Gastrocnemius medialis (tissue), 4 donors: Measurements from ENCODE around the gene GAS7. TPM values are rescaled to one million over a fixed set of nuclear protein-coding genes. Genes with fewer than 3 reads are reported as not detected.

Experiments used
- ATAC-seq, 2 donors: fragments of 150-250 bp; one replicate each; pipeline ENCODE4 v1.9.1; 2016
- DNase-seq, 2 donors: peaks; one replicate each; pipeline ENCODE4 v3.0.0-alpha.2; 2019
- H3K27ac ChIP-seq, 4 donors: fragments of 200-600 bp; sonication (generic); 1 replicate in 1 of 4; 2 replicates in 3 of 4; pipeline ENCODE4 v1.5.1; 2016 to 2018; ENCODE audit warnings: mild to moderate bottlenecking in 2 of 4, moderate library complexity in 1 of 4
- H3K27me3 ChIP-seq, 3 donors: fragments of 200-600 bp; sonication (generic) in 2 of 3; 1 replicate in 1 of 3; 2 replicates in 2 of 3; pipeline versions ENCODE4 v1.5.1 to v1.6.0; 2016 to 2019; ENCODE audit warnings: mild to moderate bottlenecking in 1 of 3, moderate library complexity in 1 of 3
- H3K36me3 ChIP-seq, 2 donors: fragments of 200-600 bp; sonication (generic) in 1 of 2; one replicate each; pipeline ENCODE4 v1.5.1; 2017 to 2018
- H3K4me1 ChIP-seq, 2 donors: fragments of 200-600 bp; sonication (generic) in 1 of 2; one replicate each; pipeline ENCODE4 v1.5.1; 2016 to 2017; ENCODE audit warnings: mild to moderate bottlenecking in 2 of 2
- H3K4me3 ChIP-seq, 4 donors: fragments of 200-600 bp; sonication (generic) in 3 of 4; 1 replicate in 1 of 4; 2 replicates in 3 of 4; pipeline ENCODE4 v1.5.1; 2016 to 2019; ENCODE audit warnings: mild to moderate bottlenecking in 2 of 4
- H3K9me3 ChIP-seq, 3 donors: fragments of 200-600 bp; sonication (generic) in 2 of 3; 1 replicate in 1 of 3; 2 replicates in 2 of 3; pipeline ENCODE4 v1.5.1; 2016 to 2019
- POLR2A ChIP-seq, 2 donors: fragments of 450-650 bp; IDR thresholded peaks; one replicate each; pipeline ENCODE4 v1.6.1; 2017; ENCODE audit warnings: antibody characterized with exemption in 2 of 2, mild to moderate bottlenecking in 2 of 2, moderate library complexity in 2 of 2
- in situ Hi-C, 4 donors: fragments of 200-750 bp; cut with MboI; loops; one replicate each; pipeline versions ENCODE4 v1.15.0 to v1.8.0; 2017; ENCODE audit warnings: low sequenced_read_pairs in 4 of 4
- intact Hi-C: fragments of 100-400 bp; cut with DNase I; formaldehyde crosslinking; loops from one replicate; pipeline ENCODE4 v1.15.1; 2023; ENCODE audit warnings: low total_unique reads
- total RNA-seq, 4 donors: library from RNA; depleted of rRNA; stranded (reverse); fragments of >200 nt; gene quantifications; one replicate each; pipeline versions ENCODE4 v1.1.0 to v1.2.3, GENCODE V29; 2016
- TF ChIP-seq, protein P1 (sequence below), 5 experiments: fragments of 450-650 bp in 3 of 5; fragments of 200-600 bp in 2 of 5; sonication (generic) in 2 of 5; IDR thresholded peaks in 4 of 5; conservative IDR thresholded peaks in 1 of 5; 1 replicate in 4 of 5; 2 replicates in 1 of 5; pipeline ENCODE4 v1.5.1; 2016 to 2019; ENCODE audit warnings: antibody characterized with exemption in 5 of 5, mild to moderate bottlenecking in 3 of 5, moderate library complexity in 3 of 5

The GAS7 gene
- total RNA-seq, 4 donors from 2014 or later, result 5.8 to 7.1 (median 6.1) TPM

- Histone ChIP-seq H3K9me3 (no peaks in the 10 kb centered on the region), H3K4me1 (no peaks in the 10 kb centered on the region), H3K36me3 (no peaks in the 10 kb centered on the region), H3K27me3 (no peaks in the 10 kb centered on the region), H3K4me3 (no peak overlapping the region), H3K27ac (no peak overlapping the region)
- ATAC-seq (no peak), DNase-seq (no peak)
- intact Hi-C loops (no loop called here), in situ Hi-C loops (no loop called here)
- TF ChIP-seq, protein P1, sequence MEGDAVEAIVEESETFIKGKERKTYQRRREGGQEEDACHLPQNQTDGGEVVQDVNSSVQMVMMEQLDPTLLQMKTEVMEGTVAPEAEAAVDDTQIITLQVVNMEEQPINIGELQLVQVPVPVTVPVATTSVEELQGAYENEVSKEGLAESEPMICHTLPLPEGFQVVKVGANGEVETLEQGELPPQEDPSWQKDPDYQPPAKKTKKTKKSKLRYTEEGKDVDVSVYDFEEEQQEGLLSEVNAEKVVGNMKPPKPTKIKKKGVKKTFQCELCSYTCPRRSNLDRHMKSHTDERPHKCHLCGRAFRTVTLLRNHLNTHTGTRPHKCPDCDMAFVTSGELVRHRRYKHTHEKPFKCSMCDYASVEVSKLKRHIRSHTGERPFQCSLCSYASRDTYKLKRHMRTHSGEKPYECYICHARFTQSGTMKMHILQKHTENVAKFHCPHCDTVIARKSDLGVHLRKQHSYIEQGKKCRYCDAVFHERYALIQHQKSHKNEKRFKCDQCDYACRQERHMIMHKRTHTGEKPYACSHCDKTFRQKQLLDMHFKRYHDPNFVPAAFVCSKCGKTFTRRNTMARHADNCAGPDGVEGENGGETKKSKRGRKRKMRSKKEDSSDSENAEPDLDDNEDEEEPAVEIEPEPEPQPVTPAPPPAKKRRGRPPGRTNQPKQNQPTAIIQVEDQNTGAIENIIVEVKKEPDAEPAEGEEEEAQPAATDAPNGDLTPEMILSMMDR (IDR thresholded peaks at IDR 0.05 in 4 of 5, conservative IDR thresholded peaks at IDR 0.05 in 1 of 5), result no peak
- no peak for TF ChIP-seq POLR2A (IDR thresholded peaks at IDR 0.05)
Measured at GRCh38 chr17:10216213-10216938, 18.0 kb upstream of the GAS7 start.

- in situ Hi-C loops, result no loop called here
- no peaks in the 10 kb centered on the region for H3K4me1 ChIP-seq
- H3K9me3 ChIP-seq, result no peaks in the 10 kb centered on the region
- H3K27me3 ChIP-seq, result no peaks in the 10 kb centered on the region
- DNase-seq (no peak), ATAC-seq (no peak)
- H3K36me3 ChIP-seq, result no peaks in the 10 kb centered on the region
- H3K27ac ChIP-seq, result no peak overlapping the region
- intact Hi-C loops, result no loop called here
- TF ChIP-seq POLR2A (IDR thresholded peaks at IDR 0.05), result no peak
- TF ChIP-seq, protein P1 (IDR thresholded peaks at IDR 0.05 in 4 of 5, conservative IDR thresholded peaks at IDR 0.05 in 1 of 5), result no peak
- H3K4me3 ChIP-seq, result no peak overlapping the region
Measured at GRCh38 chr17:10215286-10215685, 16.9 kb upstream of the GAS7 start.

DNA sequence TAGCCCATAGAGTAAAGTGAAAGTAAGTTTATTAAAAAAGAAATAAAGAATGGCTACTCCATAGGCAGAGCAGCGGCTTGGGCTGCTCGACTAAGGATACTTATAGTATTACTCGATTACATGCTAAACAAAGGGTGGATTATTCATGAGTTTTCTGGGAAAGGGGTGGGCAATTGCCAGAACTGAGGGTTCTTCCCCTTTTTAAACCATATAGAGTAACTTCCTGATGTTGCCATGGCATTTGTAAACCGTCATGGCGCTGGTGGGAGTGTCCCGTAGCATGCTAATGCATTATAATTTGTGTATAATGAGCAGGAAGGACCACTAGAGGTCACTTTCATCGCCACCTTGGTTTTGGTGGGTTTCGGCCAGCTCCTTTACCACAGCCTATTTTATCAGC lies 13.3 kb upstream of the GAS7 start:
- Histone ChIP-seq H3K36me3 (no peaks in the 10 kb centered on the region), H3K9me3 (no peaks in the 10 kb centered on the region), H3K27me3 (no peaks in the 10 kb centered on the region), H3K27ac (no peak overlapping the region), H3K4me3 (no peak overlapping the region), H3K4me1 (no peaks in the 10 kb centered on the region)
- intact Hi-C loops, result no loop called here
- TF ChIP-seq POLR2A (IDR thresholded peaks at IDR 0.05), result no peak
- TF ChIP-seq, protein P1 (IDR thresholded peaks at IDR 0.05 in 4 of 5, conservative IDR thresholded peaks at IDR 0.05 in 1 of 5), result no peak
- in situ Hi-C loops, result no loop called here
- ATAC-seq (no peak), DNase-seq (no peak)

GRCh38 chr17:10210151-10210574 lies 11.8 kb upstream of the GAS7 start:
- DNase-seq, result no peak
- Histone ChIP-seq H3K36me3 (no peaks in the 10 kb centered on the region), H3K9me3 (peaks cover 0 to 7% (median 0%) of the 10 kb centered on the region in 3 donors), H3K27ac (no peak overlapping the region), H3K4me1 (no peaks in the 10 kb centered on the region), H3K4me3 (no peak overlapping the region), H3K27me3 (no peaks in the 10 kb centered on the region)
- intact Hi-C loops (no loop called here), in situ Hi-C loops (no loop called here)
- TF ChIP-seq, protein P1 (IDR thresholded peaks at IDR 0.05 in 4 of 5, conservative IDR thresholded peaks at IDR 0.05 in 1 of 5), result no peak
- no peak for ATAC-seq
